ENCODE results near the gene MYPOP. TPM values are rescaled to one million over a fixed set of nuclear protein-coding genes. Genes with fewer than 3 reads are reported as not detected.

MYPOP gene
- total RNA-seq, 1 donor from 2014 or later: 8.8 TPM

DNA sequence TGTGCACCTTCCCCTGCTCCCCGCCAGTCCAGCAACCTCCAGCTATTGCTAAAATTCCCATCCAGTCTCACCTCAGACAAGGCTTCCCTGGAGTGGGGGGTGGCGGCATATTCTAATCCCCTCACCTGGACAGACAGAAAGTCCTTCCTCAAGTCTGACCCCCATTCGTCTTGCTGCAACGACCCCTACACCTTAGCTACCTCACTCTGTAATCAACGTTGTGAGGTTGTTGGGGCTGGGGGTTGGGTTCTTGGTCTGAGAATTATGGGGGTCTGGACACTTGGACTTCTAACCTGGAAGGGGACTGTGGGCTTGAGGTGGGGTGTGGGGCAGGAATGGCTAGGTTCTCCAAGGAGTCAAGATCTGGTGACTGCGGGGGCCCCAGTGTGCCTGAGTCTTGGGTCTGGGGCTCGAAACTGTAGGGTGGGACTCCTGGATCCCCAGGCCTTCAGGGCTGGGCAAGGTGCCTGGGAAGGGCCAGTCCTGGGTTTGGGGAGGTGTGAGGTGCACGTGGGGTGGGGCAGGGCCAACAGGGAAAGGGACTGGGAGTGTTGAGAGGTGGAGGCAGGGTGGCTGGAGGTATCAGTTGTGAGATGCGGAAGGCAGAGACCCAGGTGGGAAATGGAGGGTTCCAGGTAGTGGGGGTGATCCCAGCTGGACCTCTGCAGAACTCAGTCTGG lies 37.0 kb downstream of the MYPOP start:
- intact Hi-C loops (cut with micrococcal nuclease): no loop called here

DNA sequence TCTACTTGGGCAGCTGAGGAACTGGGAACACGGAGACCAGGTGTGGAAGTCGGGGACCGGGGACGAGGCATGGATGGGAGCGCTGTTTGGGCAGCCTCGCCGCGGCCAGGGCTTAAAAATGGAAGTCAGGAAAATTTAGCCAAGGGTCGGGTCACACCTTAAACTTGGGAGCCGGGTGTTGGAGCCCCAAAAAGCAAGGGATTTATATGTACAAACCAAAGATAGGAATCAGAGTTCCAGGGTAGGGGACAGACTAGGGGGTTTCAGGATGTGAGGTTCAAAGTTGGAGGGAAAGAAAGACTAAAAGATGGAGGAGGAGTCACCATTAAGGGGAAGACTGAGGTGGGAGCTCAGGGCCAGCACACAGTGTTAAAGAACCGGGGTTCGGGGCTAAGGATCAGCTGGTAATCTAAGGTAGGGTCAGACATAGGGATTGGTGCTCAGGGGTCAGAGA lies 37.8 kb downstream of the MYPOP start:
- intact Hi-C loops (cut with micrococcal nuclease): no loop called here

DNA sequence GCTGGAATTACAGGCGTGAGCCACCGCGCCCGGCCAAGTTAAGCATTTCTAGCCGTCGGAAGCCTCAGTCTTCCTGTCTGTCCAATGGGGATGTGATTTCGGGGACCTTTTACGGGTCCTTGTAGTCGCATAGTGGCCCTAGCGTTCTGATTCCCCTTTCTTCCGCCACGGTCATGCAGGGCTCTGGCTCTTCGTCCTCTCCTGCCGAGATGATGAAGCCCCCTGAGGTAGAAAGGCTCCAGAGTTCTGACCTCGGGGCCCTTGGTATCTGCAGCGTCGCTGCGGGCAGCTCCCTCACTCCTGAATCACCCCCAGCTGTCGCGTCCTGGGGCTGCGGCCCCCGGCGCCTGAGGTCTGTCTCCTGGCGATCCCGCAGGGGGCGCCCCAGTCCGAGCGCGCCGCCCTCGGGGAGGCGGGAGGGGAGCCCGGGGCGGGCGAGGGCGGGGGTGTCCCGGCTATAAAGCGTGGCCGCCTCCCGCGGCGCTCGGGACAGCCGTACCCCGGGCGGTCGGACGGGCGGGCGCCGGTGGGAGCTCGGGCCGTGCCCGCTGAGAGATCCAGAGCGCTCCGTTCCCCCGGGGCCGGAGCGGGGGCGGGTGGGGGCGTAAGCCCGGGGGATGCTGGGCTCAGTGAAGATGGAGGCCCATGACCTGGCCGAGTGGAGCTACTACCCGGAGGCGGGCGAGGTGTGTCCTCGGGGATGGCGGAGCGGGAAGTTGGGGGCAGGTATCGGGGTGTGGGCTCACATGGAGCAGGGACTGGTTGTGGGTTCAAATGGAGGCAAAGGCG lies 38.4 kb downstream of the MYPOP start, which contains the start of gene FOXA3:
TSS of gene FOXA3 (plus strand) at position 487 of the 789 bp plus-strand sequence. CDS start at position 618, 131 bp downstream.
- intact Hi-C loops (cut with micrococcal nuclease): loop anchor here (1.0 to 2.0 kb wide), 8 partner anchors 22 to 279 kb away; partner anchors contain the start of genes CCDC61, DMWD, FBXO46 and IRF2BP1

DNA sequence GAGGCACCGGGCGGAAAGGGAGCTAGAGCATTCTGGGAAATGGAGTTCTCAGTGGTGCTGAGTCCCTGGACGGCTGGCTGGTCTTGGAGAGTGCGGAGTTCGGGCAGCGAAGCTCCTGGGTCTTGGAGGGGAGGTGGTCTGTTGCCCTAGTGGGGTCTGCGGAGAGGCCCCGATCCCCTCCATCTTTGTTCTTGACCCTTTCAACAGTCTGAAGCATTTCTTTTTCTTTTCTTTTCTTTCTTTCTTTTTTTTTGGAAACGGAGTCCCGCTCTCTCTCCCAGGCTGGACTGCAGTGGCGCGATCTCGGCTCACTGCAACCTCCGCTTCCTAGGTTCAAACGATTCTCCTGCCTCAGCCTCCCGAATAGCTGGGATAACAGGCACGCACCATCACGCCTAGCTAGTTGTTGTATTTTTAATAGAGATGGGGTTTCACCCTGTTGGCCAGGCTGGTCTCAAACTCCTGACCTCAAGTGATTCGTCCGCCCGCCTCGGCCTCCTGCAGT lies 39.0 kb downstream of the MYPOP start:
- intact Hi-C loops (cut with micrococcal nuclease): loop anchor here (1.0 to 2.0 kb wide), 8 partner anchors 23 to 279 kb away; partner anchors contain the start of genes CCDC61, DMWD, FBXO46 and IRF2BP1

DNA sequence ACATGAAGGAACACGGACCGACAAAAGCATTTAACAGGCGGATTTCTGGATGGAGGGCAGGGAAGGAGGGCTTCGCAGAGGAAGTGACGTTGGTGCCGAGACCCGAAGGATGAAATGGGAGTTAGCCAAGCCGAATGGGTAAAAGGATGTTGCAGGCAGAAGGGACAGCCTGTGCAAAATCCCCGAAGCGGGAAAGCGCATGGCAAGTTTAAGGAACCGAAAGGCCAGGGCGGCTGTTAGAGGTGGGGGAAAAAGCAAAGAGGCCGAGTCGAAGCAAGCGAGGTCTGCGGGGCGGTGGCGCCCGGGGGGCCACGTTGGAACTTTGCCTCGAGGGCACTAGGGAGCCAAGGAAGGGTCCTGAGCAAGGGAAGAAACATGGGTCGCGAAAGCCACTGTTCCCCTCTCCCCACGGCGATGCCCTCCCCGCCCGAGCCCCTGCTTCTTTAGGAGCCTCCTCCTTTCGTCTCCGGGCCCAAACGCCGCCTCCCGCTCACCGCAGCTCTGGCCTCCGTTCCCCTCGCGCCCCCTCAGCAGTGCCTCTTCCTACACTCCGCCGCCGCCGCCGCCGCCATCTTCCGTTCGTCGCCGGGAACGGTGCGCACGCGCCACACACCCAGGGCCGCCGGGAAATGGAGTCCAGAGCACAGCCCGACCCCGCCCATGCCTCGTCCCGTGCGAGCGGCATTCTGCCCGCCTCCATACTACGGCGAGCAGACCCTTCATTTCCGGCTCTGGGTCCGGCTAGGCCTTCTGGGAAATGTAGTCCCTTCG lies 39.7 kb downstream of the MYPOP start, which contains the start of gene SYMPK:
TSS of gene SYMPK (minus strand) at position 584 of the 771 bp plus-strand sequence. CDS start 8,652 bp downstream, outside the sequence.
- intact Hi-C loops (cut with micrococcal nuclease): loop anchor here (1.0 to 2.0 kb wide), 8 partner anchors 24 to 278 kb away; partner anchors contain the start of genes CCDC61, DMWD, FBXO46 and IRF2BP1

DNA sequence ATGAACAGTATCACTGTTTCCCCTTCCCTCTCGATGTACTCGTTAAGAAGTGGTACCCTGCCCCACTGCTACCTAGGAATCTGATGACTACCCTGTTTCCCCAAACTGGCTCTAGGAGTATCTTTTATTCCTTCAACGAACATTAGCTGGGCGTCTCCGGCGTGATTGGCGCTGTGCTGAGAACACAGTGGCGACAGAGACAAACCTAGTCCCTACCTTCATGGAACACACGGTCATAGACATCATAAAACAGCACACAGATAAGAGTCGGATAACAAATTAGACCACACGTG lies 40.2 kb downstream of the MYPOP start:
- intact Hi-C loops (cut with micrococcal nuclease): loop anchor here (2.0 kb wide), 4 partner anchors 69 to 277 kb away; partner anchors contain the start of genes CCDC61, DMWD, FBXO46 and OPA3

DNA sequence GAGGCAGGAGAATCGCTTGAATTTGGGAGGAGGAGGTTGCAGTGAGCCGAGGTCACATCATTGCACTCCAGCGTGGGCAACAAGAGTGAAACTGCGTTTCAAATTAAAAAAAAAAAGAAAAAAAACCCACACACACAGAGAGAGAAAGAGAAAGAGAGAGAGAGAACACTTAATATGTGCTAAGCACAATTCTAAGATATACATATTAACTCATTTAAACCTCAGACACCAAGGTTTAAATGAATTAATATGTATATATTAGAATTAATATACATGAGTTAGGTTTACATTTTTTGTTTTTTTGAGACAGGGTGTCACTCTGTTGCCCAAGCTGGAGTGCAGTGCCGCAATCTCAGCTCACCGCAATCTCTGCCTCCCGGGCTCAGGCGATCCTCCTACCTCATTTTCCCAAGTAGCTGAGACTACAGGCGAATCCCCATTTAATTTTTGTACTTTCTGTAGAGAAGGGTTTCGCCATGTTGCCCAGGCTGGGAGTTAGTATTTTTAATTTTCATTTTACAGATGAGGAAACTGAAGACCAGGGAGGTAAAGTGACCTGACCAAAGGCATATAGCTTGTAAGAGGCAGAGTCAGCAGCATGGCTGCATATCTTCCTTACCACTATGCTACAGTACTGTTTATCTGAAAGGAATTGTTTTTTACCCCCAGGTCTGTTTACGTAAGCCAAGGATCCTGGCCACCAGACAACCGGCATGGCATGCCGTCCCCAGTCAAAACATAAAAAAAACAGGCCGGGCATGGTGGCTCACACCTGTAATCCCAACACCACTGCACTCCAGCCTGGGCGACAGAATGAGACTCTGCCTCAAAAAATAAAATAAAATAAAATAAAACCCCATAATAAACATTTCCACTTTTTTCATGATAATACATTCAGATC lies 41.8 kb downstream of the MYPOP start:
- intact Hi-C loops (cut with micrococcal nuclease): no loop called here

DNA sequence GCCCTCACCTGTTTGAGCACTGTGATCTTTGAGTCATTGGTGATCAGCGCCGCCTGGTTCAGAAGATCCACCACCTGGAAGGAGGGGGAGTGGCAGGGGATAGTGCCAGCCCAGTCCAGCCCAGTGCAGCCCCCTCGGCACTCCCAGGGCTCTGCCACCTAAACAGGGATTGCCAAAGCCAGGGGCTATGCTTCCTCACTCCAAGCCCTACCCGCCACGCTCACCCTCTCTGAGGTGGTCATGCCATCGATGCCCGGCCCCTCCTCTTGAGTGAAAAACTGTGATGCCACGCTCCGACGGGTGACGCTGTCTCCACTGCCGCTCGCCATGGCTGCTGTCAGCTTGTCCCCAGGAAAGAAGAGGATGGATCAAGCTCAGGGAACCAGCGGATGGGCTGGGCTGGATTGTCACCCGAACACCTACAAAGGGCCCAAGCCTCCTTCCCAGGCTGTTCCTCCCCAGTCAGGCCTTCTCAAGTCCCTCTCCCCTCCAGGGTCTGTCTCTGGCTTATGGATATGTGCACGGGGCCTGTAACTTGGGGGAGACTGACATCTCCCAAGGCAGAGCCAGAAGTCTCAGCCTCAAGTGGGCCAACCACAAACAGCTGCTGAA lies 48.1 kb downstream of the MYPOP start:
- intact Hi-C loops (cut with micrococcal nuclease): no loop called here

DNA sequence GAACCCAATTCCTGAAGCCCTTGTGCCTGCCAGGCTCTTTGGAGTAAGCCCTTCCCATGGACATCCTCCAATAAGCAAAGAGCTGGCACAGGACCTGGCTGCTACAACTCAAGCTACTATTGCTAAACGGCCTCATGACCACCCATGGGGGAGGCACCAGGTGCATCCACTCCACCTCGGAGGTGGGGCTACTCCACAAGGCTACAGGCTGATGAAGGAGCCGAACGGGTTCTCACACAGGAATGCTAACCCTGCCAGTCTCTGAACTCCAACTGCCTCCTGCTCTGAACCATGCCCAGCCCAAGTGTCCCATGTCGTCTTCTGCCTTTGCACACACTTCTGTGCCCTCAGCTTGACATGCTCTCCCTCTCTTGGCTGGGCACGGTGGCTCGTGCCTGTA lies 49.4 kb downstream of the MYPOP start:
- intact Hi-C loops (cut with micrococcal nuclease): no loop called here

DNA sequence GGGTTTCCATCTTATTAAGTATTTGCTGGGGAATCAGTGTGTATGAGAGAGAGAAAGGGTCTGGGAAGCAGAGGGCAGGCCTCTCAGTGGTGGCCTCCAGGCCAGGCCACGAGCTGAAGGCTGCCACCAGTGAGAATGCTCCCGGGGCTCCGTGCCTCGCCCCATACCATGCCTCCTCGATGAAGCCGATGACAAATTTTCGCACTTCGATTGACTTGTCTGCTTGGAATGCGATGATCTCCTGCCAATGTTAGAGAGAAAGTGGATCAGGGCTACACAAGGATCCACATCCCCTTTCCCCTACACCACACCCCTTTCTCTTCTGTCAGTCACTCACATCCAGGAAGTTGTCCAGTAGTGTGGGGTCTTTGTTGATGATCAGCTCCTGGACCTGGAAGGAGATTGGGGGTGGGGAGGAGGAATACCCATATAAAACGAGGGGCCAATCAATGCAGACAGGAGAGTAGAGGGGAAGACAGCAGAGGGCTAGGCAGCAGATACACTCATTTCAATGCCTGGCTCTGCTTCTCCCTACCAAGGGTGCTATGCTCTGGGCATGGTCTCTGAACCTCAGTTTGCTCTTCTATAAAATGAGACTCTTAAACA lies 50.2 kb downstream of the MYPOP start:
- intact Hi-C loops (cut with micrococcal nuclease): no loop called here

DNA sequence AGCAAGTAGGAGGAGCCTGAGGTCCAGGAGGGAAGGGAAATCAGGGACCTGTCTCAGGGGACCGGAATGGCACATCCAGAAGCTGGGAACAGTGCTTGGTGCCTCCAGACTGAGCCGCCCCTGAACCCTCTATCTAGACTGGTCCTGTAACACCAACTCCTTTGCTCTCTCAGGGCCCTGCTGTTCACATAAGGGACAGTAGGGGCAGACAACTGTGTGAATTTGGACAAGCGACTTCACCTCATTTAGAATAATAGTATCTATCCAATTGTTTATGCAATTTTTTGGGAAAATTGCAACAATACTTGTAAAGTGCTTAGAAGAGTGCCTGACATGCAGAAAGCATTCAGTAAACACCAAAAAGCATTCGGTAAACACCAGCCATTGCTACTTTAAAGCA lies 53.5 kb downstream of the MYPOP start:
- intact Hi-C loops (cut with micrococcal nuclease): no loop called here

DNA sequence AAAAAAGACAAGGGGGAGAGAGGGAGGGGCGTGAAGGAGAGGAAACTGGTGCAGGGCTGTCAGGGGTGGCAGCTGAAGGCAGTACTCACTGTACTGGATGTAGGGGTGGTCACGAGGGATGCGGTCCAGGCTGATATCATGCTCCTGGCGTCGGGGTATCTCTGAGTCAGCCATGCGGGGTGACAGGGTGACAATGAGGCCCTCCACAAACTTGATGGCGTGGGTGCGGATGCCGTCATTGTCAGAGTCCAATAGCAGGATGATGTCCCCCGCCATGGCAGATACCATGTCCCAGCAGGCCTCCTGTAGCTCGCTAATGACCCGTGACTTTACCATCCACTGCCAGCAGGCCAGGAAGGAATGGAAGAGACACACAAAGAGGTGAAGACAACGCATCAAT lies 54.8 kb downstream of the MYPOP start:
- intact Hi-C loops (cut with micrococcal nuclease): no loop called here

DNA sequence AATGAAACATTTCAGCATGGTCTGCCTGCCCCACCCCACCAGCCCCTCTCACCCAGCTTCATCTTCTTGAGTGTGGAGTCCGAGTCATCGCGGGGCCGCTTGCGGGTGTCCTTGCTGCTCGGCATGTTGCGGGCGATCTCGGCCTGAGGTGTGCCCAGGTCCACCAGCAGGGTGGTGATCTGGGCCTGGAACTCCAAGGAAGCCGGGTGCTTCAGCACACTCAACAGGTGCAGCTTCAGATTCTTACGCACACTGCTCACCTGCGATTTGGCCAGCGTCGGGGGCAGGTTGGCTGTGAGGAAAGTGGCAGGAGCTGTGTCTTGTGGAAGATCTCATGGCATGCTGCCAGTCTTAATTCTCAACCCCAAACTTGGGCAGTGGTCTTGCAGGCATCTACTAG lies 60.2 kb downstream of the MYPOP start:
- intact Hi-C loops (cut with micrococcal nuclease): no loop called here

Other genes with a start within 250 kb of the MYPOP start
- 4.7 and 5.1 TPM in 2 replicates for gene GIPR, start 234.4 kb downstream of the MYPOP start, total RNA-seq
- 596 and 605 TPM in 2 replicates for gene SNRPD2, start 210.7 kb downstream of the MYPOP start, total RNA-seq
- 8.2 and 9.1 TPM in 2 replicates for gene QPCTL, start 209.9 kb downstream of the MYPOP start, total RNA-seq
- gene FBXO46, start 171.7 kb downstream of the MYPOP start, total RNA-seq: 38.3 and 38.9 TPM in 2 replicates
- gene MEIOSIN, start 169.2 kb downstream of the MYPOP start, total RNA-seq: not detected in 2 replicates
- gene SIX5, start 133.4 kb downstream of the MYPOP start, total RNA-seq: 0.68 and 0.82 TPM in 2 replicates
- gene DMPK, start 120.1 kb downstream of the MYPOP start, total RNA-seq: 13.8 and 17.1 TPM in 2 replicates
- gene DMWD, start 109.8 kb downstream of the MYPOP start, total RNA-seq: 23.1 and 26.2 TPM in 2 replicates
- 0.39 and 0.50 TPM in 2 replicates for gene RSPH6A, start 87.3 kb downstream of the MYPOP start, total RNA-seq
- gene SYMPK, start 39.5 kb downstream of the MYPOP start, total RNA-seq: 99.9 and 106 TPM in 2 replicates
- gene FOXA3, start 38.3 kb downstream of the MYPOP start, total RNA-seq: not detected in 2 replicates
- 15.3 and 15.8 TPM in 2 replicates for gene IRF2BP1, start 16.5 kb downstream of the MYPOP start, total RNA-seq
- gene NANOS2, start 12.2 kb upstream of the MYPOP start, total RNA-seq: not detected in 2 replicates
- gene NOVA2, start 71.3 kb upstream of the MYPOP start, total RNA-seq: 0.02 and 0.09 TPM in 2 replicates
- 22.8 and 26.8 TPM in 2 replicates for gene CCDC61, start 92.9 kb upstream of the MYPOP start, total RNA-seq
- not detected in 2 replicates for gene PGLYRP1, start 120.4 kb upstream of the MYPOP start, total RNA-seq
- gene IGFL4, start 138.4 kb upstream of the MYPOP start, total RNA-seq: not detected in 2 replicates
- gene IGFL3, start 222.1 kb upstream of the MYPOP start, total RNA-seq: not detected in 2 replicates
- 0.30 TPM in 1 of 2 replicates, not detected in the other for gene IGFL2, start 245.6 kb upstream of the MYPOP start, total RNA-seq

Data from T-helper 2 cell treated with Interferon-gamma antibody and Interleukin-4, amounts not matched to agents 100 ng/mL and 5 ng/mL, for 36 hours (primary cell).